SK-N-SH treated with all-trans-retinoic acid at 6 μM for 48 hours (cell line): ENCODE data around the gene WDR88.

ENCODE experiments used
- ZFP3 ChIP-seq: fragments of 250-450 bp; sonication (Bioruptor Pico); IDR thresholded peaks from 2 replicates; pipeline ENCODE4 v1.5.0; 2020; ENCODE audit warnings: mild to moderate bottlenecking, moderate library complexity
- ZNF70 ChIP-seq: fragments of 450-650 bp; formaldehyde crosslinking; IDR thresholded peaks from 2 replicates; pipeline ENCODE4 v1.5.0; 2020; ENCODE audit warnings: mild to moderate bottlenecking, moderate library complexity

DNA sequence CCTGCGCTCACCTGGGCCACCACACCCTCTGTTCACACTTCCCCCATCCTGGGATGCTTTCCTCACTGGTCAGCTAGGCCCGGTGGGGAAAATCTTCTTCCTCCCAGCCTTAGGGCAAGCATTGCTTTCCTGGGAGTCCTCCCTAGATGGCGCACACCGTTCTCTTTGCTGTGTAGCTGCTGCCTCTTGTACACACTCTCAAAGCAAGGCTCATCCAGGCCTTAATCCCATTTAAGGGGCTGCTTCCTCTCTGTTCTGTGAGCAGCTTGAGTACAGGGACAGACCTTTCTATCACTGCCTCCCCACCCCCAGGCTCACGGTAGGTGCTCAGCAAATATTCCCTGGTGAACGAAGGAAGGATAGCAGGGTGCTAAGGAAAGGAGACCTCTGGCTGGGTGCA lies 82.7 kb downstream of the WDR88 start:
- TF ChIP-seq ZFP3 (CRISPR knock-in tag) (no peak), ZNF70 (CRISPR knock-in tag) (no peak)
